ENCODE data around the gene ATL2. TPM values are rescaled to one million over a fixed set of nuclear protein-coding genes. Genes with fewer than 3 reads are reported as not detected.

Gene ATL2
- total and polyA plus RNA-seq, 2 of the 8 experiments (the other 6 are each of a cell fraction or from before 2014, with no cell fraction given): 38.8 to 84.6 TPM

DNA sequence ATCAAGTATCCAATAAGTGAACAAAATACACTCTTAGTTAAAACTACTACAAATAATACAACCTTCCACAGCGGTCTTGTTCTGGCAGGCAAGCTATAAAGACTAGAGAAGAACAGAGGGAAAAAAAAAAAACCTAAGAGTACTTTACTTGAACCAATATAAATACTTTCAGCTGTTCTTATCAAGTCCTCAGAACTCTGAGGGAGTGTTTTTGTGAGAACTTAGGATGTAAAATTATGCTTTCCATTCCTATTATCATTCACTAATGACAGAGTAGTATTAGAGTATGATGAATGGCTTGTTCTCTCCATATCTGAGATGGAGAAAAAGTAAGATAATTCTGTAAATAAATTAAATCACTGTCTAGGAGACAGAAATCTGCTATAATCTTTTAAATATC, 68.3 kb downstream of the ATL2 start:
- Histone ChIP-seq H2BK20ac (ENCODE audit: low read length) (no peak overlapping the region), H3K9ac (replicated peaks in 1 of 4; ENCODE audit: extremely low read depth in 1 of 4, low read depth in 3 of 4, low read length in 3 of 4) (no peak overlapping the region), H3K23me2 (ENCODE audit: low read depth, low read length) (no peaks in the 10 kb centered on the region), H3K4me1 (replicated peaks in 1 of 4; ENCODE audit: control insufficient read depth in 3 of 4, insufficient read depth in 4 of 4, low read length in 3 of 4) (no peaks in the 10 kb centered on the region), H4K8ac (ENCODE audit: extremely low read depth, insufficient read depth, low read length) (no peak overlapping the region), H2BK15ac (ENCODE audit: low read length) (no peak overlapping the region), H3K4ac (replicated peaks; ENCODE audit: insufficient read length, low read depth, low read length) (no peak overlapping the region), H2AK5ac (ENCODE audit: low read depth, low read length) (no peak overlapping the region), H4K5ac (ENCODE audit: insufficient read length, low read depth, low read length) (no peak overlapping the region), H3K36me3 (ENCODE audit: control insufficient read depth in 2 of 4, insufficient read depth in 4 of 4, low read length in 3 of 4) (peaks cover 4 to 48% (median 26%) of the 10 kb centered on the region in 4 experiments), H2BK12ac (ENCODE audit: low read depth, low read length) (no peak overlapping the region), H3K23ac (ENCODE audit: insufficient read length) (no peak overlapping the region), H4K20me1 (replicated peaks in 1 of 2; ENCODE audit: control insufficient read depth in 1 of 2, insufficient read depth in 2 of 2, low read length in 2 of 2) (peaks cover 0 to 2% of the 10 kb centered on the region in 2 experiments), H2AFZ (ENCODE audit: low read length) (no peak overlapping the region), H3K56ac (replicated peaks; ENCODE audit: insufficient read length, low read depth, low read length) (no peak overlapping the region), H3K4me3 (ENCODE audit: extremely low read depth in 1 of 4, insufficient read depth in 2 of 4, low read depth in 3 of 4, low read length in 4 of 4) (no peak overlapping the region), H3K27ac (ENCODE audit: low read depth, low read length) (no peak overlapping the region), H3K18ac (ENCODE audit: extremely low read depth, low read length) (no peak overlapping the region), H2BK5ac (ENCODE audit: low read depth, low read length) (no peak overlapping the region), H3K9me3 (ENCODE audit: insufficient read depth in 2 of 2, low read depth in 1 of 2, low read length in 1 of 2) (no peaks in the 10 kb centered on the region), H3K4me2 (ENCODE audit: insufficient read depth in 1 of 2, low read depth in 2 of 2, low read length in 2 of 2) (no peak overlapping the region), H3K14ac (ENCODE audit: insufficient read length) (no peak overlapping the region), H3K79me2 (ENCODE audit: control insufficient read depth in 1 of 2, insufficient read depth in 2 of 2, low read length in 2 of 2) (peaks cover 0 to 21% of the 10 kb centered on the region in 2 experiments; a peak in 2 of 4 replicates), H3K27me3 (replicated peaks in 1 of 4; ENCODE audit: control insufficient read depth in 3 of 4, extremely low read depth in 1 of 4, insufficient read depth in 3 of 4, low read length in 3 of 4) (no peaks in the 10 kb centered on the region), H2BK120ac (replicated peaks; ENCODE audit: low read depth, low read length) (no peak overlapping the region), H4K91ac (replicated peaks; ENCODE audit: insufficient read length, low read length) (no peak overlapping the region), H3K79me1 (ENCODE audit: low read depth, low read length) (no peaks in the 10 kb centered on the region; the same call in 1 of the 2 replicates)
- TF ChIP-seq YY1 (IDR thresholded peaks at IDR 0.05; ENCODE audit: low read depth, low read length): no peak
- TF ChIP-seq, protein P1, sequence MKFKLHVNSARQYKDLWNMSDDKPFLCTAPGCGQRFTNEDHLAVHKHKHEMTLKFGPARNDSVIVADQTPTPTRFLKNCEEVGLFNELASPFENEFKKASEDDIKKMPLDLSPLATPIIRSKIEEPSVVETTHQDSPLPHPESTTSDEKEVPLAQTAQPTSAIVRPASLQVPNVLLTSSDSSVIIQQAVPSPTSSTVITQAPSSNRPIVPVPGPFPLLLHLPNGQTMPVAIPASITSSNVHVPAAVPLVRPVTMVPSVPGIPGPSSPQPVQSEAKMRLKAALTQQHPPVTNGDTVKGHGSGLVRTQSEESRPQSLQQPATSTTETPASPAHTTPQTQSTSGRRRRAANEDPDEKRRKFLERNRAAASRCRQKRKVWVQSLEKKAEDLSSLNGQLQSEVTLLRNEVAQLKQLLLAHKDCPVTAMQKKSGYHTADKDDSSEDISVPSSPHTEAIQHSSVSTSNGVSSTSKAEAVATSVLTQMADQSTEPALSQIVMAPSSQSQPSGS (IDR thresholded peaks at IDR 0.05; ENCODE audit: low read length): no peak
- no peak for TF ChIP-seq CHD2 (IDR thresholded peaks at IDR 0.05; ENCODE audit: low read length)
- TF ChIP-seq JUN (IDR thresholded peaks at IDR 0.05; ENCODE audit: low read depth, low read length): no peak
- no peak for TF ChIP-seq SUZ12 (IDR thresholded peaks at IDR 0.05; ENCODE audit: low read length)
- no peak for TF ChIP-seq CBX8 (IDR thresholded peaks at IDR 0.05; ENCODE audit: borderline replicate concordance, low read depth, low read length)
- TF ChIP-seq KDM1A (IDR thresholded peaks at IDR 0.05; ENCODE audit: borderline replicate concordance, low read length): no peak
- no peak for TF ChIP-seq RFX5 (IDR thresholded peaks at IDR 0.05; ENCODE audit: borderline replicate concordance, low read depth, low read length)
- ChIA-PET CTCF (ENCODE audit: partially characterized antibody) (interaction anchor here (1.1 to 5.1 kb wide), 2 partner anchors 158 to 200 kb away, joined by 4 to 19 read pairs; no protein-coding TSS in a partner anchor), POLR2A (ENCODE audit: partially characterized antibody) (no interaction called here)
- DNase-seq (ENCODE audit: low read depth in 1 of 2, low spot score in 2 of 2): no peak
- no peak for FAIRE-seq
- WGBS, 2 experiments (ENCODE audit: extremely low coverage in 1 of 2, insufficient coverage in 1 of 2, insufficient read length in 1 of 2, insufficient replicate concordance in 2 of 2, low coverage in 1 of 2, low lambda C conversion rate in 2 of 2, missing lambda C conversion rate in 1 of 2): 88% methylated on average over 1 of the region's 1 CpG; no CpG with 5 or more reads in 1 of the 2 experiments

Data from H1 (cell line).